ENCODE data around the gene MAP2K5. TPM values are rescaled to one million over a fixed set of nuclear protein-coding genes. Genes with fewer than 3 reads are reported as not detected.

MAP2K5 gene
- total RNA-seq, 1 experiment from 2014 or later = 46.6 TPM

GRCh38 chr15:67736810-67737209 lies 194.3 kb downstream of the MAP2K5 start:
- in situ Hi-C loops (cut with HindIII; ENCODE audit: low sequenced_read_pairs) = no loop called here
- no peak for DNase-seq (ENCODE audit: low spot score)

DNA sequence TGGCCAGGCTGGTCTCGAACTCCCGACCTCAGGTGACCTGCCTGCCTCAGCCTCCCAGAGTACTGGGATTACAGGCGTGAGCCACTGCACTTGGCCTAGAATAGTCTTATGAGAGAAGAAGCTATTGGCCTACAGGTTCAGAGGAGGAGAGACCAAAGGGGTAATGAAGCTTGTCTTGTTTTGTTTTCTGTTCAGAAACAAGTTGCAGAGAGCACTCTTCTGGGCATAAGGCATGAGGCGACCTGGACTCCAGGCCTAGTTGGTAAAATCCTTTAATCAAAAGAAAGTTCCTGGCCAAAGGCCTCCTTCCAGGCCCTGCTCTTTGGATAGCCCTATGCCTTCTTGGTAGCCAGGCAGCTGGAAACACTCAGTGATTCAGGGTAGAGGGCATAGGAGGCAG lies 195.6 kb downstream of the MAP2K5 start:
- in situ Hi-C loops (cut with HindIII; ENCODE audit: low sequenced_read_pairs) = no loop called here
- no peak for DNase-seq (ENCODE audit: low spot score)

DNA sequence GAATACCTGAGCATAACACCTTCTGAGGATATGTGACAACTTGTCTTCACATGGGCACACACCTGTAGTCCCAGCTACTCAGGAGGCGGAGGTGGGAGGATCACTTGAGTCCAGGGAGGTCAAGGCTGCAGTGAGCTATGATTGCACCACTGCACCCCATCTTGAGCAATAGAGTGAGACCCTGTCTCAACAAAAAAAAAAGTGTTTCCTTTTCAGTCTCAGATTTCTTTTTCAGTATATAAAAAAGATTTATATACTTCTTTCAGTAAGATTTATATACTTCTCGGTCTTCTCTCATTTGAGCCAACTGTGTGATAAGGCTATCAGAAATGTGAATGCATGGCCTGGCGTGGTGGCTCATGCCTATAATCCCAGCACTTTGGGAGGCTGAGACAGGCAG lies 197.9 kb downstream of the MAP2K5 start:
- in situ Hi-C loops (cut with HindIII; ENCODE audit: low sequenced_read_pairs) = no loop called here
- DNase-seq (ENCODE audit: low spot score) = no peak

DNA sequence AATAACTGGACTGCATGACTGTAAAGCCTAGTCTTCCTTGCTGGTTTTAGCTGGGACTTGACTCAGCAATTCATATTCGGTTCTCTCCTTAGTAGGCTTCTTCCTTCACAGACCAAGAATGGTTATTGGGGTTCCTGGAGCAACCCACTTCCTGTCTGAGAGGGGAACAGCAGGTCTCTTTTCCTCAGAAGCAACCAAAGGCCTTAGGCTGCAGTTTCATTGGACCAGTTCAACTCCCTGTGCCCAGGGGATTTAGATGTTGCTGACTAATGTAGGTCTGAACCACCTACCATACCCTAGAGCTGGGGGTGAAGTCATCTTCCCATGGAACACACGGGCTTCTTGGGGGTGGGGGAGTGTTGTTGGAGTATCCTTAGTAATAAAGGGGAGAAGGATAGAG lies 198.8 kb downstream of the MAP2K5 start:
- no peak for DNase-seq (ENCODE audit: low spot score)
- in situ Hi-C loops (cut with HindIII; ENCODE audit: low sequenced_read_pairs) = no loop called here

- in situ Hi-C loops (cut with HindIII; ENCODE audit: low sequenced_read_pairs) = no loop called here
- no peak for DNase-seq (ENCODE audit: low spot score)
Observed at GRCh38 chr15:67743558-67743957, 201.1 kb downstream of the MAP2K5 start.

- in situ Hi-C loops (cut with HindIII; ENCODE audit: low sequenced_read_pairs) = no loop called here
- DNase-seq (ENCODE audit: low spot score) = no peak
Observed at GRCh38 chr15:67744331-67745072, 202.0 kb downstream of the MAP2K5 start.

GRCh38 chr15:67745073-67746006 lies 202.8 kb downstream of the MAP2K5 start:
- in situ Hi-C loops (cut with HindIII; ENCODE audit: low sequenced_read_pairs) = no loop called here
- DNase-seq (ENCODE audit: low spot score) = no peak

GRCh38 chr15:67746022-67746421 lies 203.5 kb downstream of the MAP2K5 start:
- in situ Hi-C loops (cut with HindIII; ENCODE audit: low sequenced_read_pairs) = no loop called here
- no peak for DNase-seq (ENCODE audit: low spot score)

DNA sequence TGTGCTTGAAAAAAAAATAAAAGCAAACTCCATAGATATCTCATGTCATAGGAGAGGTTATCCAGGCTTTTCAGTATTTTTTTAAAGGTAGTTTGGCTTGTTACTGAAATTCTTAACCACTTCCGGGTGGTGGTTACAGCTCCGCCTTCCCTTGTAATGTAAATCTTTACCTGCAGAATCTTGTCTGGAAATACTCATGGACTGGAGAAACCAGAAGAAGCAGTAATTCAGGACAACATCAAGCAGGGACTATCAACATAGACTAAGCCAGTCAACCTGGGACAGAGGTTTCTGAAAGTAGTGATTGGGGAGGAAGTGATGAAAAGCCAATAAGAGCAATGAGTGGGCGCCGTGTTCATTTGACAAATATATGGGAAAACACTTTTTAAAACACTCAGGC lies 203.9 kb downstream of the MAP2K5 start:
- in situ Hi-C loops (cut with HindIII; ENCODE audit: low sequenced_read_pairs) = no loop called here
- no peak for DNase-seq (ENCODE audit: low spot score)

- in situ Hi-C loops (cut with HindIII; ENCODE audit: low sequenced_read_pairs) = no loop called here
- DNase-seq (ENCODE audit: low spot score) = no peak
Observed at GRCh38 chr15:67747921-67748320, 205.4 kb downstream of the MAP2K5 start.

- DNase-seq (ENCODE audit: low spot score) = no peak
- in situ Hi-C loops (cut with HindIII; ENCODE audit: low sequenced_read_pairs) = no loop called here
Observed at GRCh38 chr15:67750371-67750770, 207.9 kb downstream of the MAP2K5 start.

DNA sequence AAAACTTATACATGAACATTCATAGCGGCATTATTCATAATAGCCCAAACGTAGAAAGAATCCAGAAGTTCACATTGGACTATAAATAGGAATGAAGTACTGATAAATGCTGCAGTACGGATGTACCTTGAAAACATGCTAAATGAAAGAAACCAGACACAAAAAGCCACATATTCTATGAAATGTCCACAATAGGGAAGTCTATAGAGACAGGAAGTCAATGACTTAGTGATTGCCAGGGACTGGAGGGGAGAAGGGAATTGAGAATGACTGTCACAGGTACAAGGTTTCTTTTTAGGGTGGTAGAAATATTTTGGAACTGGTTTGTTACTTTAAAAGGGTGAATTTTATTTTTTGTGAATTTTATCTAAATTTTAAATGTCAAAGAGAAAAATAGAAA lies 211.4 kb downstream of the MAP2K5 start:
- in situ Hi-C loops (cut with HindIII; ENCODE audit: low sequenced_read_pairs) = no loop called here
- no peak for DNase-seq (ENCODE audit: low spot score)

GRCh38 chr15:67755264-67755663 lies 212.8 kb downstream of the MAP2K5 start:
- no peak for DNase-seq (ENCODE audit: low spot score)
- in situ Hi-C loops (cut with HindIII; ENCODE audit: low sequenced_read_pairs) = no loop called here

- in situ Hi-C loops (cut with HindIII; ENCODE audit: low sequenced_read_pairs) = no loop called here
- DNase-seq (ENCODE audit: low spot score) = no peak
Observed at GRCh38 chr15:67755936-67756335, 213.4 kb downstream of the MAP2K5 start.

- no peak for DNase-seq (ENCODE audit: low spot score)
- in situ Hi-C loops (cut with HindIII; ENCODE audit: low sequenced_read_pairs) = no loop called here
Observed at GRCh38 chr15:67758619-67759300, 216.3 kb downstream of the MAP2K5 start.

- peak; percentile 51 for DNase-seq (ENCODE audit: low spot score)
- in situ Hi-C loops (cut with HindIII; ENCODE audit: low sequenced_read_pairs) = no loop called here
Observed at GRCh38 chr15:67760901-67761300, 218.4 kb downstream of the MAP2K5 start.

- in situ Hi-C loops (cut with HindIII; ENCODE audit: low sequenced_read_pairs) = no loop called here
- DNase-seq (ENCODE audit: low spot score) = peak; percentile 27
Observed at GRCh38 chr15:67761343-67761742, 218.8 kb downstream of the MAP2K5 start.

DNA sequence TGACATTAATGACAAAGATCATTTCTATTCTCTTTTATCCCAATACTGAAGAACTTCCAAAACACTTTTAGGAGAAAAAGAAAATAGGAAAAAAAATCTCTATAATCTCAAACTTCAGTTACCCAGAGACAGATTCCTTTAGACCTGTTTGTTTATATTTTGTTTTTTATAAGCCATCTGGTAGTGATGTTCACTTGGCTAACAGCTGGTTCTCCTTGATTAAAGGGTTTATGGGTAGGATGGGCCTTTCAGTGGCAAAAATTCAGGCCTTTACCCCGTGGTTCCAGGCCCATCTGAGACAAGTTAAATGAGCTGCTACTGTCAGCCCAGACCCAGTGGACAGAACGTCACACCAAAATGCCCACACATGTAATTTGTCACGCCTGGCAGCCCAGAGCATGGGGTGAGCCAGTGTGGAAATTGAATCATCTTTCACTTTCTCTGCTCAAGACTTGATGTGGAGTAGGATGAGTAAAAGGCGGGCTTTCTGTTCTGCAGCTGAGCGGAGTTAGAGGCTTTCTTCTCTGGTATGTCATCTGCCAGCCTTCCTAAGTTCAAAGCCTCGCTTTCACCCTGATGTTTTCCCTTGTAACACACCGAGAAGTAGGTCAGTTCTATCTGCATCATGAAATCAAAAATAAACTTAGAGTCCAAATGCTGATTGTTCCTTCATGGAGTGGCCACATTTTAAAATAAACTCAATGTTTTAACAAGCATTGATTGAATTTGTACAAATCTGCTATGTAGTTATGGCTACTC lies 220.3 kb downstream of the MAP2K5 start:
- in situ Hi-C loops (cut with HindIII; ENCODE audit: low sequenced_read_pairs) = no loop called here
- DNase-seq (ENCODE audit: low spot score) = no peak

DNA sequence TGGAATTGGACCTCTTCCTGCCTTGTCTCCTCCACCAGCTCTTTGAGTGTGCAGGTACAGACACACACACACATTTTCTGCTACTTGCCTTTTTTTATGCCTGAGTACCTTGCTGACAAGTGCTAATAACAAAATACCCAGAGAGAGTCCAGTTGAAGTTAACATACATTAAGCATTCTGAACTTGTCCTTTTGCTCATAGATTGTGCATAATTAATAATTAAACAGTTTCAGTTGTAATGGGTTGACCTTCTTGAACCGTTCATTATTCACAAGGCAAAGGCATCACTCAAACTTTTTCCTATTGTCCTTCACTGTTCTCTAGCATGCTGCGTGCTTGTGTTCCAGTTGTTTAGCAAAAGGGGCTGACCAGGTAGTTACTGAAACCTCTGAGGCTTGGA lies 223.2 kb downstream of the MAP2K5 start:
- in situ Hi-C loops (cut with HindIII; ENCODE audit: low sequenced_read_pairs) = no loop called here
- DNase-seq (ENCODE audit: low spot score) = no peak

Data from G401 (cell line).